Chondrocyte (in vitro differentiated cells): ENCODE data around the gene CAPG. TPM values are rescaled to one million over a fixed set of nuclear protein-coding genes. Genes with fewer than 3 reads are reported as not detected.
"Not testable (repeated sequence)": the region's sequence is repeated elsewhere in the genome, so short reads cannot be mapped to it uniquely, and the experiment has no call there.

Experiments
- DNase-seq: peaks from one replicate; pipeline ENCODE4 v3.0.0; 2021; ENCODE audit warnings: mixed read lengths, low spot score
- H3K27ac Mint-ChIP-seq: one replicate; pipeline ENCODE4 v1.8.0; 2021; ENCODE audit warnings: mild to moderate bottlenecking, moderate library complexity, mixed read lengths; ENCODE audit not compliant: unreplicated experiment
- H3K27me3 Mint-ChIP-seq: 2 replicates; pipeline ENCODE4 v1.8.0; 2021; ENCODE audit warnings: low read depth, mixed read lengths
- H3K36me3 Mint-ChIP-seq: 2 replicates; pipeline ENCODE4 v1.8.0; 2021; ENCODE audit warnings: low read depth, mixed read lengths
- H3K4me1 Mint-ChIP-seq: 2 replicates; pipeline ENCODE4 v1.8.0; 2021; ENCODE audit warnings: low read depth, mild to moderate bottlenecking, mixed read lengths
- H3K4me3 Mint-ChIP-seq: one replicate; pipeline ENCODE4 v1.8.0; 2021; ENCODE audit warnings: mild to moderate bottlenecking, moderate library complexity, mixed read lengths; ENCODE audit not compliant: unreplicated experiment
- H3K9me3 Mint-ChIP-seq: 2 replicates; pipeline ENCODE4 v1.8.0; 2021; ENCODE audit warnings: low read depth, mixed read lengths
- CTCF ChIP-seq: fragments of 200-600 bp; sonication (generic); IDR thresholded peaks from 2 replicates; pipeline ENCODE4 v1.5.0; 2021; ENCODE audit warnings: antibody characterized with exemption, mild to moderate bottlenecking, moderate library complexity
- total RNA-seq: library from RNA; stranded (reverse); gene quantifications from 3 replicates; pipeline ENCODE4 v1.2.1, GENCODE V29; 2021

CAPG gene
- total RNA-seq, 1 donor from 2014 or later: 76.5 TPM

GRCh38 chr2:85383850-85384249, 26.3 kb downstream of the CAPG start:
- Mint-ChIP-seq H3K9me3 (peaks cover 4% of the 10 kb centered on the region), H3K4me1 (no peaks in the 10 kb centered on the region), H3K27me3 (no peaks in the 10 kb centered on the region), H3K27ac (no peak overlapping the region), H3K36me3 (peaks cover 27% of the 10 kb centered on the region), H3K4me3 (no peak overlapping the region)
- no peak for DNase-seq
- no peak for TF ChIP-seq CTCF

- H3K27ac Mint-ChIP-seq, H3K9me3 Mint-ChIP-seq, H3K4me1 Mint-ChIP-seq, H3K4me3 Mint-ChIP-seq, DNase-seq, H3K27me3 Mint-ChIP-seq: not testable (repeated sequence)
- H3K36me3 Mint-ChIP-seq: peaks cover 32% of the 10 kb centered on the region
Observed at GRCh38 chr2:85383151-85383550, 27.0 kb downstream of the CAPG start.

- Mint-ChIP-seq H3K4me3 (no peak overlapping the region), H3K9me3 (peaks cover 4% of the 10 kb centered on the region), H3K27me3 (no peaks in the 10 kb centered on the region), H3K4me1 (no peaks in the 10 kb centered on the region), H3K27ac (no peak overlapping the region), H3K36me3 (peaks cover 38% of the 10 kb centered on the region)
- DNase-seq: no peak
- no peak for TF ChIP-seq CTCF
Observed at GRCh38 chr2:85380048-85380447, 30.1 kb downstream of the CAPG start.

GRCh38 chr2:85378257-85378656, 31.9 kb downstream of the CAPG start:
- Mint-ChIP-seq H3K4me1 (no peaks in the 10 kb centered on the region), H3K36me3 (peaks cover 39% of the 10 kb centered on the region), H3K4me3 (no peak overlapping the region), H3K27ac (no peak overlapping the region), H3K9me3 (peaks cover 8% of the 10 kb centered on the region), H3K27me3 (no peaks in the 10 kb centered on the region)
- no peak for DNase-seq
- no peak for TF ChIP-seq CTCF

GRCh38 chr2:85377083-85377482, 33.1 kb downstream of the CAPG start:
- Mint-ChIP-seq H3K4me1 (no peaks in the 10 kb centered on the region), H3K36me3 (peaks cover 38% of the 10 kb centered on the region), H3K4me3 (no peak overlapping the region), H3K27me3 (no peaks in the 10 kb centered on the region), H3K9me3 (peaks cover 8% of the 10 kb centered on the region), H3K27ac (no peak overlapping the region)
- DNase-seq: no peak
- TF ChIP-seq CTCF: no peak

GRCh38 chr2:85376291-85377065, 33.7 kb downstream of the CAPG start:
- no peak overlapping the region for H3K4me3 Mint-ChIP-seq
- no peak for DNase-seq
- H3K4me1 Mint-ChIP-seq: no peaks in the 10 kb centered on the region
- peaks cover 37% of the 10 kb centered on the region for H3K36me3 Mint-ChIP-seq
- peaks cover 8% of the 10 kb centered on the region for H3K9me3 Mint-ChIP-seq
- TF ChIP-seq CTCF: no peak
- no peaks in the 10 kb centered on the region for H3K27me3 Mint-ChIP-seq
- no peak overlapping the region for H3K27ac Mint-ChIP-seq
